GM20431 (cell line): ENCODE measurements around the gene BPIFB4.

ENCODE experiments used
- in situ Hi-C: fragments of 300-500 bp; cut with MseI, MboI; formaldehyde crosslinking; loops from one replicate; pipeline ENCODE4 v1.15.0; 2020; ENCODE audit warnings: low sequenced_read_pairs; ENCODE audit not compliant: unreplicated experiment

BPIFB4 gene

GRCh38 chr20:33148040-33148439, 68.6 kb downstream of the BPIFB4 start:
- in situ Hi-C loops: no loop called here

GRCh38 chr20:33154252-33154651, 74.8 kb downstream of the BPIFB4 start:
- in situ Hi-C loops: no loop called here

- in situ Hi-C loops: no loop called here
Measured at GRCh38 chr20:33158637-33159385, 79.4 kb downstream of the BPIFB4 start.

DNA sequence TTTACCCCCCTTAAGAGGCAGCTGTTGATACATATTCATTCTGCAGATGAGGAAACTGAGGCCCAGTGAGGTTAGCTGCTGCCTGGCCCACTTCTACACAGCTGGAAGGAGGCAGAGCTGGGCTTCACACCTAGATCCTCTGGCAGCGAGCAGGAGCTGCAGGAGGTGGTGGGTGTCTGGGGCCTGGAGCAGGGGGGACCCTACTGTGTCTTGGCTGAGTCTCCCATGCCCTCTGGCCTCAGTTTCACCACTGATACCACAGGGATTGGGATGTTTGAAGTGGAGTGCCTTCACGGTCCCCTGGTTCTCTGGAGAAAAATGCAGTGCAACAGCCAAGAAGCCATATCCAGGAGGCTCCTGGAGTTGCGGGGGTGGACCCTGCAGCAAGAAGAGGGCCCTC, 80.3 kb downstream of the BPIFB4 start:
- in situ Hi-C loops: no loop called here

- in situ Hi-C loops: no loop called here
Measured at GRCh38 chr20:33160681-33161080, 81.2 kb downstream of the BPIFB4 start.
